Measurements from ENCODE around the gene PLIN5.
"Not testable (repeated sequence)": the region's sequence is repeated elsewhere in the genome, so short reads cannot be mapped to it uniquely, and the experiment has no call there.

PLIN5 gene

DNA sequence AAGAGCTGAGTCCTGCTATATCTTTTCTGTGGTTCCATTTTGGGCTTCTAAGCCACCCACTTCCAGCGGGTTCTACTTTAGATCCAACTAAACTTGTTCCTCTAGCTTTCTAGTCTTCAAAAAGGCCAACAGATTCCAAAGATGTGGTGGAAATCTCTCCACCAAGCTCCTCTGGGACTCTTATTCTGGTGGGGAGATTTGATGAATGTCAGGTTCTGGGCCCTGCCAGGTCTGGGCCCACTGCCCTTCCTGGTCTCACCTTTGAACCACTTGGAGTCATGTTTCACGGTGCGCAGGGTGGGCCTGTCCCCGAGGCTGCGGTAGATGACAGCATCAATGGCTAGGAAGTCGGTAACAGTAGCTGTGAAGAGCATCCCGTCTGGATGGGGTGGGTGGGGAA, 19.7 kb upstream of the PLIN5 start:
- Mint-ChIP-seq H3K27me3 (no peaks in the 10 kb centered on the region), H3K4me3 (no peak overlapping the region), H3K4me1 (no peaks in the 10 kb centered on the region), H3K9me3 (no peaks in the 10 kb centered on the region), H3K36me3 (no peaks in the 10 kb centered on the region), H3K27ac (no peak overlapping the region)

DNA sequence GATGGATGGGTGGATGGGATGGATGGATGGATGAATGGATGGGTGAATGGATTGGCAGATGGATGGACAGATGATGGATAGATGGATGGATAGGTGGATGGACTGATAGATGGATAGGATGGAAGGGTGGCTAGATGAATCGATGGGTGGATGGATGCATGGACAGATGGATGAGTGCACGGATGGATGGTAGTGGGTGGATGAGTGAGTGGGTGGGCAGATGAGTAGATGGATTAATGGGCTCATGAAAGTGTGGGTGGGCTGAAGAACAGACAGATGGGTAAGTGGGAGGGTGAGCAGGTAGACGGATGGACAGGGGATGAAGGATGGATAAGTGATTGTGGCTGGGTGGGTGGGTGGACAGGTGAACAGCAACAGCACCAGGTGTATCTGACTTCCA, 18.8 kb upstream of the PLIN5 start:
- H3K36me3 Mint-ChIP-seq: no peaks in the 10 kb centered on the region
- no peaks in the 10 kb centered on the region for H3K9me3 Mint-ChIP-seq
- H3K4me3 Mint-ChIP-seq: no peak overlapping the region
- no peak overlapping the region for H3K27ac Mint-ChIP-seq
- H3K4me1 Mint-ChIP-seq: no peaks in the 10 kb centered on the region
- no peaks in the 10 kb centered on the region for H3K27me3 Mint-ChIP-seq

DNA sequence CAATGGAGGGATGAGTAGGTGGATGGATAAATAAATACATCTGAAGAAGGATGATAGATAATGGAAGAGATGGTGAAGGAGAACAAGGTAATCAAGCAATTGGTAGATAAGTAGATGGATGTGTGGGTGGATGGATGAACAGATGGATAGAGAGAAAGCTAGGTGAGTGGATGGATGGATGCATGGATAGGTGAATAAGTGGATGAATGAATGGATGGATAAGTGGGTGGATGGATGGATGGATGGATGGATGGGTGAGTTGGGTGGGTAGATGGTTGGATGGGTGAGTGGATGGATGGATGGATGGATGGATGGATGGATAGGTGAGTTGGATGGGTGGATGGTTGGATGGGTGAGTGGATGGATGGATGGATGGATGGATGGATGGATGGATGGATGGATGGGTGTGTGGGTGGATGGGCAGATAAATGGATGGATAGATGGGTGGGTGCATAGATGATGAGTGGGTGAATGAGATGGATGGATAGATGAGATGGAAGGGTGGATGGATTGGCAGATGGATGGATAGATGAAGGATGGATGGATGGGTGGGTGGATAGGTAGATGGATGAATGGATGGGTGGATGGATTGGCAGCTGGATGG, 18.2 kb upstream of the PLIN5 start:
- Mint-ChIP-seq H3K4me1 (no peaks in the 10 kb centered on the region), H3K36me3 (no peaks in the 10 kb centered on the region), H3K4me3 (no peak overlapping the region), H3K9me3 (no peaks in the 10 kb centered on the region), H3K27me3 (no peaks in the 10 kb centered on the region), H3K27ac (no peak overlapping the region)

DNA sequence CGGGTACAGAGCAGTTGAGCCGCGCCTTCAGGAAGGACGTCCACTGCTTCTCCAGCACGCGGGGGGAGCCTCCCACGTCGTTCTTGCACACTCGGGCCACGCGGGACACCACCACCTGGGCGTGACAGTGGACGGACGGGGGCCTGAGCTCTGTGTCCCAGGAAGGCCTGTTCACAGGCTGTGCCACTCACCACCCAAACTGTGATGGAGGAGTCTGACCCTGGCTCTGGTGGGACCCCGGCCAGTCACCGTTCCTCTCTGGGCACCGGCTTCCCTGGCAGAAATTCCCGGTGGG, 17.4 kb upstream of the PLIN5 start:
- H3K36me3 Mint-ChIP-seq: no peaks in the 10 kb centered on the region
- H3K4me1 Mint-ChIP-seq: no peaks in the 10 kb centered on the region
- no peak overlapping the region for H3K4me3 Mint-ChIP-seq
- H3K27ac Mint-ChIP-seq: no peak overlapping the region
- no peaks in the 10 kb centered on the region for H3K9me3 Mint-ChIP-seq
- H3K27me3 Mint-ChIP-seq: no peaks in the 10 kb centered on the region

DNA sequence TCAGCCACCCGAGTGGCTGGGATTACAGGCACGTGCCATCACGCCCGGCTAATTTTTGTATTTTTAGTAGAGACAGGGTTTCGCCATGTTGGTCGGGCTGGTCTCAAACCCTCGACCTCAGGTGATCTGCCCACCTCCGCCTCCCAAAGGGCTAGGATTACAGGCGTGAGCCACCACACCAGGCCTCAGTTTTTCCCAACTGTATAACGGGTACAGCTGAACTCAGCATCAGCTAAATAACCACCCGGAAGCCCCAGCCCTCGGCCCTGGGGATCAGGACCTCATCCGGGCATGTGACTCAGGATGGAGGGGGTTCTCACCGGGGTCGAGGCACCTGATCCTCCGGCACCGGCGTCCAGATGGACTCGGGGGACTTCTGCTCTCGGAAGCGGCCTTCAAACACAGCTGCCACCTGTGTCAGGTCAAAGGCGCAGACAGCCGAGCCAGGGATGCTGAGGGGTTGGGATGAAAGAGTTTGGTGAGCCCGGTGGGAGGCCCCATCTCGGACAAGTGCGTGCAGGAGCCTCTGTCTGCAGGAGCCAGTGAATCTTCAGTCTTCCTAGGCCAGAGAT, 15.5 kb upstream of the PLIN5 start:
- no peaks in the 10 kb centered on the region for H3K27me3 Mint-ChIP-seq
- no peaks in the 10 kb centered on the region for H3K9me3 Mint-ChIP-seq
- H3K27ac Mint-ChIP-seq: no peak overlapping the region
- no peak overlapping the region for H3K4me3 Mint-ChIP-seq
- no peaks in the 10 kb centered on the region for H3K36me3 Mint-ChIP-seq
- no peaks in the 10 kb centered on the region for H3K4me1 Mint-ChIP-seq

DNA sequence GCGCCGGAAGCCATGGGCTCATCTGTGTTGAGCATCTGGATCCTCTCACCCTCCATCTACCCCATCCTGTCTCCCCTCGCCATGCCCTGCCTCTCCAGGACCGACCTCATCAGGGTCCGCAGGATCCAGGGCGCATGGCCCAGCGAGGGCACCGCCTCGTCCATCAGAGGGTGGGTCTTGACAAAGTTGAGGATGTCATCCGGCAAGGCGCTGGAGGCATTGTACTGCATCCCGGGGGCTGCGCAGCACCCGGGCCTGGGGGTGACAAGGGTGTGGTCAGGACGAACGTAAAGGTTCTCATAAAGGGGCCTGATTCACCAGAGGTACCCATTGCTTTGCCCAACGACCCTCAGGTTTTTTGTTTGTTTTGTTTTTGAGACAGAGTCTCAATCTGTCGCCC, 15.0 kb upstream of the PLIN5 start:
- H3K36me3 Mint-ChIP-seq: no peaks in the 10 kb centered on the region
- no peaks in the 10 kb centered on the region for H3K9me3 Mint-ChIP-seq
- H3K4me1 Mint-ChIP-seq: no peaks in the 10 kb centered on the region
- peak overlapping the region; percentile 41 for H3K27ac Mint-ChIP-seq
- H3K27me3 Mint-ChIP-seq: no peaks in the 10 kb centered on the region
- H3K4me3 Mint-ChIP-seq: no peak overlapping the region

DNA sequence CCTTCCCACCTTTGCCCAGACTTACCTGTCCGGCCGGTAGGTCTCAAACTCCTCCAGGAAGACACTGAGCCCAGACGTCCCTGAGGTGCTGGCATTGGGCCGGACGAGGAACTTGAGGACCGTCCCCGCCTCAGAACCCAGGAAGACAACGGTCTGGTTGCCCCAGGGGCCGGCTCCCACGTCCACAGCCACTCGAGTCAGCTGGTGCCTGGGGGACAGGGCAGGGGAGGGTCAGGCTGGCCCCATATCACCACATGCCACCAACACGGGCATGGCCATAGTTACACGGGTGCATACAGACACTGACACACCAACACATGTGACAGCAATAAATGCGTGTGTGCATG, 13.2 kb upstream of the PLIN5 start:
- H3K27ac Mint-ChIP-seq: no peak overlapping the region
- H3K27me3 Mint-ChIP-seq: no peaks in the 10 kb centered on the region
- H3K4me3 Mint-ChIP-seq: no peak overlapping the region
- no peaks in the 10 kb centered on the region for H3K36me3 Mint-ChIP-seq
- no peaks in the 10 kb centered on the region for H3K9me3 Mint-ChIP-seq
- H3K4me1 Mint-ChIP-seq: no peaks in the 10 kb centered on the region

DNA sequence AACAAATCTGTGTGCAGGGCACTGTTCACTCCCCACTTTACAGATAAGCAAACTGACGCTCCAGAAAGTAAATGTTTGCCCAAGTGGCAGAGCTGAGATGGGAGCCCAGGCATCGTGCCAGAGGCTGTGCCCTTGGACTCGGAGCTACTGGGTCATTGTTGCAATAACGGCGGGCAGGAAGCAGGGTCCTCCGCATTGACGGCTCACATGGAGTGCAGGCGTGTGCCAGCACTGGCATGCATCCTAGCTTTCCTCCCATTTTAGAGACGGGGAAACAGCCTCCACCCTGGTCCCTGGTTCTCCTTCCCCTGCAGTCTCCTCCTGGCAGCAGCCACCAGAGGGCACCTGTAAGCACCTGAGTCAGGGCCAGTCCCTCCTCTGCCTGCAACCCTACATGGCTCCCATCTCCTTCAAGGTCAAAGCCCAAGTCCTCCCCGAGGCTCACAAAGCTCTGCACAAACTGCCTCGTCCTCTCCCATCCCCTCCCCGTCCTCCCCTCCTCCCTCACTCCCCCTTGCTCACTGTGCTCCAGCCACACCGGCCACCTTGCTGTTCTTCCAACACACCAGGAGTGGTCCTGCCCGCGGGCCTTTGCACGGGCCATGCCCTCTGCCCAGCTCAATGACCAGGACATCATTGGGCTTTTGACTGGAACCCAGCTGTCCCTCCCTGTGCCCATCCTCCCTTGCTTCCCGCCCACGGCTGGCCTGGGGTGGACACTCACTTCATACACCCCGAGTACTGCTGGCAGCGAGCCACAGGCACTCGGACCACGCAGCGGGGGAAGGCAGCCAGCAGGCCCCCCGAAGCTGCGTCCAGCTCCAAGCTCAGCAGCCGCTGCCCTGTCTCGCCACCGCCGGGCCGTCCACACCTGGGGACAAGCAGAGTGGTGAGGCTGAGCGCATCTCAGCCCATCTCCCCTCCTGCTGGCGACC, 12.5 kb upstream of the PLIN5 start:
- H3K4me3 Mint-ChIP-seq: no peak overlapping the region
- no peaks in the 10 kb centered on the region for H3K9me3 Mint-ChIP-seq

DNA sequence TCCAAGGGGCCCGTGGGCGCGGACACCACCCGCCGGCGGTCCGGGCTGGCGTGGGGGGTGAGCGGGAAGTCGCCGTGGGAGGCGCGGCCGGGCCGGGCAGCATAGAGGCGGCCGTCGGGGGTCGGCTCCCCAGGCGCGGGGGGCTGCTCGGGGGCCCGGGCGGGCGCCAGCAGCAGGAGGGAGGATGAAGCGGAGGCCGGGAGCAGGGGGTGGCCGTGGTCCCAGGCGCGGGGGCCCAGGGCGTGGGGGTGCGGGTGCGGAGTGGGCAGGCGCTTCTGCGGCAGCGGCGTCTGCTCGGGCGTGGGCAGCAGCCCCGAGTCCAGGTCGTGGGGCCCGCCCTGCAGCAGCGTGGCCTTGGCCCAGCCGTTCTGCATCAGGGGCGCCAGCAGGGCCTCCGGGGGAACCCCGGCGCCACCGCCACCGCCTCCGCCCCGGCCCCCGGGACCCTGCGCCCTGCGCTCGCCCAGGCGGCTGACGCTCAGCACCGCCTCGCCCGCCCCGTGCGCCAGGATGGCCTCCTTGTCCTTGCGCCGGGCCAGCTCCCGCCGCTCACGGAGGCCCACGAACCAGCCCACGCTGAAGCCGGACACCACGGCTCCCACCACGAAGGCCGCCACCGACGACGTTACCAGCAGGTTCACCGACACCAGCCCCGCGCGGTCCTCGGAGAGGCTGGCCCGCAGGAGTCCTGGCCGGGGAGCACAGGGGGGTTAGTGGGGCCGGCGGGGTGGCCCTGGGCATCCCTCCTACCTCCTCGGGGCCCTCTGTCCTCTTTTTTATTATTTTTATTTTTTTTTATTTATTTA, 9.0 kb upstream of the PLIN5 start:
- Mint-ChIP-seq H3K27me3 (peaks cover 1% of the 10 kb centered on the region), H3K36me3 (no peaks in the 10 kb centered on the region), H3K4me3 (no peak overlapping the region), H3K27ac (no peak overlapping the region), H3K4me1 (peaks cover 10% of the 10 kb centered on the region), H3K9me3 (no peaks in the 10 kb centered on the region)

More for the DNA sequence above, 12.5 kb upstream of the PLIN5 start:
- Mint-ChIP-seq H3K27me3 (no peaks in the 10 kb centered on the region), H3K27ac (peak overlapping the region; percentile 17), H3K4me1 (no peaks in the 10 kb centered on the region), H3K36me3 (no peaks in the 10 kb centered on the region)

DNA sequence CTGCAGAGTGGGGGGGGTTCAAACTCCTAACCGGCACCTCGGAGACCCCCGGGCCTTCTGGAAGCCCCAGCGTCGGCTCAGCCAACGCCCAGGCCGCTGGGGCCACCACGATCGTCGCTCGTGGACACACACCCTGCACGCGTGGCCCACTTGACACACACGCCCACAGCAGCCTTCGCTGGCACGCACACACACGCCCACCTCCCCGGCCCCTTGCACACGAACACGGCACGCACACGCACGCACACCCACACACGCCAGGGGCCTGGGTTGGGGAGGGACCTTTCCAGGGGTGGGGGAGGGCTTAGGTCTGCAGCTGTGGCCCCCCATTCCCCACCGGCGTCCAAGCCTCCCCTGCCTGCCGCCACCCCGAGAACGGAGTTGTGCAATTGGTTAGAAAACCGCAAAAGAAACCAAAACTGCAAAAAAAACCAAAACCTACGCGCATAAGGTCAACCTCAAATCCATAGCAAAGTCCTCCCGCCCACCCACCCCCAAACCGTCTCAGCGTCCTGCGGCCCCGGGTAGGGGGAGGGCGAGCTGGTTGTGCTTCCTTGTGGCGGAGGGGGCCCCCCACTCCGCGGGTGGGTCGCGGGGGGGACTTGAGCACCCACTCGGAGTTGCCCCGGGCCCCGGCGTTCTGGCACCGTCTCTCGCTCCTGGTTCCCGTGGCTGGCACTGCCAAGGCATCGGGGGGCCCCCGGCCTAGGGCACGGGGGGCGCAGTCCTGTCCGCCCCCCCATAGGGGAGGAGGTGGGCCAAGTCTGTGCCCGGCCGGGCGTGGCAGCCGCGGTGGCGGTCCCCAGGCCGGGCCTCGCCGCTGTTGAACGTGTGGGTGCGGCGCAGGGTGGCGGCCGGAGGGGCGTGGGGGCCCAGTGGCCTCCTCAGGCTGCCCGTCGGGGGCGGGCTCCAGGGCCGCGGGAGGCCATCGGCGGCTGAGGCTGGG, 8.1 kb upstream of the PLIN5 start:
- no peak overlapping the region for H3K4me3 Mint-ChIP-seq
- H3K4me1 Mint-ChIP-seq: peaks cover 10% of the 10 kb centered on the region

DNA sequence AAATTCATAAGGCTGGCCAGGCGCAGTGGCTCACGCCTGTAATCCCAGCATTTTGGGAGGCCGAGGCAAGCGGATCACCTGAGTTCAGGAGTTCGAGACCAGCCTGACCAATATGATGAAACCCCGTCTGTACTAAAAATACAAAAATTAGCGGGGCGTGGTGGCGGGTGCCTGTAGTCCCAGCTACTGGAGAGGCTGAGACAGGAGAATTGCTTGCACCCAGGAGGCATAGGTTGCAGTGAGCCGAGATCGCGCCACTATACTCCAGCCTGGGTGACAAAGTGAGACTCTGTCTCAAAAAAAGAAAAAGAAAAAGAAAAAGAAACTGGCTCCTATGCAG, 6.8 kb upstream of the PLIN5 start:
- H3K36me3 Mint-ChIP-seq, H3K27me3 Mint-ChIP-seq, H3K27ac Mint-ChIP-seq, H3K4me3 Mint-ChIP-seq, H3K4me1 Mint-ChIP-seq, H3K9me3 Mint-ChIP-seq: not testable (repeated sequence)

More for the DNA sequence above, 8.1 kb upstream of the PLIN5 start:
- Mint-ChIP-seq H3K27ac (no peak overlapping the region), H3K9me3 (no peaks in the 10 kb centered on the region), H3K27me3 (peaks cover 3% of the 10 kb centered on the region), H3K36me3 (no peaks in the 10 kb centered on the region)

DNA sequence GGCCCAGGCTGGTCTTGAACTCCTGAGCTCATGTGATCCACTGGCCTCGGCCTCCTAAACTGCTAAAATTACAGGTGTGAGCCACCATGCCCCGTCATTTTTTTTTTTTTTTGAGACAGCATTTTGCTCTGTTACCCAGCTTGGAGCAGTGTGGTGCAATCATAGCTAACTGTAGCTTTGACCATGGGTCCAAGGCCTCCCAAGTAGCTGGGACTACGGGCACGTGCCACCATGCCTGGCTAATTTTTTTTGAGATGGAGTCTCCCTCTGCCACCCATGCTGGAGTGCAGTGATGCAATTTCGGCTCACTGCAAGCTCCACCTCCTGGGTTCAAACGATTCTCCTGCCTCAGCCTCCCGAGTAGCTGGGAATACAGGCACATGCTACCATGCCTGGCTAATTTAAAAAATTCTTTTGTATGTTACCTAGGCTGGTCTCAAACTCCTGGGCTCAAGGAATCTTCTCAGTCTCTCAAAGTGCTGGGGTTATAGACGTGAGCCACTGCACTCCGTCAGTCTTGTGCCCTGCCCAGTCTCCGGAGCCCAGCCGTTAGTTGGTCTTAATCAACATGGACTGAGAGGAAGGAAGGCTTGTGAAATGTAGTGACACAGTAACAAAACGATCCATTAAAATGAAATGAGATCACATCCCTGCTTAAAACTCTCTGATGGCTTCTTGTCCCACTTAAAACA, 6.2 kb upstream of the PLIN5 start:
- Mint-ChIP-seq H3K27me3 (peaks cover 5% of the 10 kb centered on the region), H3K9me3 (no peaks in the 10 kb centered on the region), H3K36me3 (no peaks in the 10 kb centered on the region), H3K4me3 (no peak overlapping the region), H3K27ac (no peak overlapping the region), H3K4me1 (peaks cover 10% of the 10 kb centered on the region)

DNA sequence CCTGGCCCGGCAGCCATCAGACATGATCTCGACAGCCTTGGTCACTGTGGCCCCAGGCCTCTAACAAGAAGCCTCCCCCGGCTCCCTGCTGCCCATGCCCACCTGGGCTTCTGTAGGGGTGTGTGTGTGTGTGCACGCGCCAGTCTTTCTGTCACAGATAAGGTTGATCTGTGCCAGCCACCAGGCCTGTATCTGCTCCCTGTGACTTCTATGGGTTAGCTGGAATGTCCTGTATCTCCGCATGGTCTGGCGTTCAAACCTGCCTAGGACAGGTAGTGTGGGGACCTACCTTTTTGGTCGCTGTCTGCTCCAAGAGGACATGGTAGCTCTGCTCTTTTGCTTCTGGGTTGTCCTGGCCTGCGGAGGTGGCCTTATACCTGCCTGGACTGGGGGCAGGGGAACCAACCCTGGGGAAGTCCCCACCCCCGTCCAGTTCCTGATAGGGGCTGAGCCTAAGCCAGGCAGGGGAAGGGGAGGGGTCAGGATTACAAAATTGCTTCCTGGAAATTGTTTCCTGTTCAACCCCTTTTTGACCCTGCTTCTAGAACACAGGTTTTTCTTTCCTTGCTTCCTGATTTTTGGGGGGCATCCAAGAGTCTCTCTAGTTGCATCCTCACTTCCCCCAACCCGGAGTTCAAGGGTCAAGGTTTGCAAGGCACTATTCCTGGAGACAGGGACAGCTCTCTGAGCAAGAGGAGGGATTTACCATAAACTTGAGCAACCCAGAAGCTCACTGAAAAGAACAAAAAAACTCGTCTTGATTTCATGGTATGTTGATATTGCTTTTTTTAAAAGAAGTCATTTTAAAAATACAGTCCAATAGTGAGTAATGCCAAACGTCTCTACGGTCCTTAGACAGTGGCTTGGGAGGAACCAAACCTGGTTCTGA, 4.9 kb upstream of the PLIN5 start, which contains the start of gene LRG1:
TSS of gene LRG1 (minus strand) at position 344 of the 889 bp plus-strand sequence. CDS start at position 321, 23 bp downstream.
- Mint-ChIP-seq H3K27ac (no peak within 1 kb of the TSS), H3K4me1 (peaks cover 16% of the 10 kb centered on the region), H3K36me3 (no peaks in the 10 kb centered on the region), H3K27me3 (peaks cover 5% of the 10 kb centered on the region), H3K9me3 (no peaks in the 10 kb centered on the region), H3K4me3 (peak within 1 kb of the TSS; percentile 24)
